Measurements from ENCODE around the gene OR51B5.
"Not testable (repeated sequence)": the region's sequence is repeated elsewhere in the genome, so short reads cannot be mapped to it uniquely, and the experiment has no call there.

OR51B5 gene

GRCh38 chr11:5343474-5344335, at the start of gene OR51B5:
Gene OR51B5 (minus strand): TSS chr11:5343524. CDS start chr11:5343524, 0 bp downstream.
- no peak for DNase-seq

GRCh38 chr11:5390210-5390609, 46.9 kb upstream of the OR51B5 start:
- no peak for DNase-seq

- no peak for DNase-seq
Observed at GRCh38 chr11:5384335-5384734, 41.0 kb upstream of the OR51B5 start.

GRCh38 chr11:5383576-5383975, 40.3 kb upstream of the OR51B5 start, which contains the start of gene OR51M1:
Gene OR51M1 (plus strand): TSS chr11:5383812. CDS start chr11:5389399, 5,587 bp downstream.
- DNase-seq: no peak

GRCh38 chr11:5380740-5381342, 37.5 kb upstream of the OR51B5 start:
- peak; percentile 37 for DNase-seq

- DNase-seq: no peak
Observed at GRCh38 chr11:5369789-5370188, 26.5 kb upstream of the OR51B5 start.

GRCh38 chr11:5368502-5369043, 25.2 kb upstream of the OR51B5 start:
- no peak for DNase-seq

GRCh38 chr11:5367448-5368074, 24.2 kb upstream of the OR51B5 start:
- DNase-seq: no peak

- no peak for DNase-seq
Observed at GRCh38 chr11:5366856-5367255, 23.5 kb upstream of the OR51B5 start.

- not testable (repeated sequence) for DNase-seq
Observed at GRCh38 chr11:5366365-5366764, 23.0 kb upstream of the OR51B5 start.

GRCh38 chr11:5364214-5364613, 20.9 kb upstream of the OR51B5 start:
- DNase-seq: no peak

GRCh38 chr11:5363679-5364078, 20.4 kb upstream of the OR51B5 start:
- DNase-seq: no peak

GRCh38 chr11:5362017-5362625, 18.8 kb upstream of the OR51B5 start:
- DNase-seq: no peak

- not testable (repeated sequence) for DNase-seq
Observed at GRCh38 chr11:5356031-5356430, 12.7 kb upstream of the OR51B5 start.

- no peak for DNase-seq
Observed at GRCh38 chr11:5351208-5351607, 7.9 kb upstream of the OR51B5 start, which contains the start of gene OR51B6. Gene OR51B6 (plus strand): TSS chr11:5351508. CDS start chr11:5351508, 0 bp downstream.

GRCh38 chr11:5349550-5349949, 6.2 kb upstream of the OR51B5 start:
- DNase-seq: no peak

GRCh38 chr11:5348551-5349194, 5.3 kb upstream of the OR51B5 start:
- no peak for DNase-seq

- DNase-seq: no peak
Observed at GRCh38 chr11:5345831-5346230, 2.5 kb upstream of the OR51B5 start.

- DNase-seq: no peak
Observed at GRCh38 chr11:5339771-5340322, 3.5 kb downstream of the OR51B5 start.

- DNase-seq: not testable (repeated sequence)
Observed at GRCh38 chr11:5337253-5337652, 6.1 kb downstream of the OR51B5 start.

GRCh38 chr11:5336331-5336730, 7.0 kb downstream of the OR51B5 start:
- no peak for DNase-seq

GRCh38 chr11:5335170-5335569, 8.2 kb downstream of the OR51B5 start:
- DNase-seq: no peak

Data from NCI-H774 (cell line).